ENCODE results near the gene SELENOV. TPM values are rescaled to one million over a fixed set of nuclear protein-coding genes. Genes with fewer than 3 reads are reported as not detected.

SELENOV gene
- total and polyA plus RNA-seq, 2 experiments from 2014 or later = 1.3 to 4.3 TPM

GRCh38 chr19:39508629-39509028, 6.3 kb upstream of the SELENOV start:
- Histone ChIP-seq H3K27me3 (peaks cover 15% of the 10 kb centered on the region), H3K4me1 (ENCODE audit: low read depth) (no peaks in the 10 kb centered on the region), H3K27ac (no peak overlapping the region), H3K36me3 (no peaks in the 10 kb centered on the region), H3K9me3 (ENCODE audit: low read depth) (no peaks in the 10 kb centered on the region), H3K4me3 (no peak overlapping the region)
- TF ChIP-seq CTCF (IDR thresholded peaks at IDR 0.05; ENCODE audit: low read depth, low read length) = no peak
- DNase-seq (ENCODE audit: low read depth in 1 of 2, low spot score in 1 of 2) = no peak

GRCh38 chr19:39509233-39509632, 5.7 kb upstream of the SELENOV start:
- Histone ChIP-seq H3K9me3 (ENCODE audit: low read depth) (no peaks in the 10 kb centered on the region), H3K36me3 (no peaks in the 10 kb centered on the region)

GRCh38 chr19:39512988-39513387, 2.0 kb upstream of the SELENOV start:
- peaks cover 24% of the 10 kb centered on the region for H3K27me3 ChIP-seq
- no peaks in the 10 kb centered on the region for H3K9me3 ChIP-seq (ENCODE audit: low read depth)
- DNase-seq (ENCODE audit: low read depth in 1 of 2, low spot score in 1 of 2) = peak in 1 of 2 donors; percentile 19

More at GRCh38 chr19:39509233-39509632, 5.7 kb upstream of the SELENOV start:
- DNase-seq (ENCODE audit: low read depth in 1 of 2, low spot score in 1 of 2) = no peak
- TF ChIP-seq CTCF (IDR thresholded peaks at IDR 0.05; ENCODE audit: low read depth, low read length) = no peak
- Histone ChIP-seq H3K27me3 (peaks cover 18% of the 10 kb centered on the region), H3K4me1 (ENCODE audit: low read depth) (no peaks in the 10 kb centered on the region), H3K4me3 (no peak overlapping the region), H3K27ac (no peak overlapping the region)

GRCh38 chr19:39515551-39516191, 732 bp downstream of the SELENOV start:
- no peaks in the 10 kb centered on the region for H3K4me1 ChIP-seq (ENCODE audit: low read depth)
- H3K36me3 ChIP-seq = no peaks in the 10 kb centered on the region
- no peak overlapping the region for H3K27ac ChIP-seq
- peaks cover 19% of the 10 kb centered on the region for H3K27me3 ChIP-seq
- no peak for TF ChIP-seq CTCF (IDR thresholded peaks at IDR 0.05; ENCODE audit: low read depth, low read length)
- H3K9me3 ChIP-seq (ENCODE audit: low read depth) = no peaks in the 10 kb centered on the region
- peak overlapping the region; percentile 58 for H3K4me3 ChIP-seq
- peak in 1 of 2 donors; percentile 42 for DNase-seq (ENCODE audit: low read depth in 1 of 2, low spot score in 1 of 2)

More at GRCh38 chr19:39512988-39513387, 2.0 kb upstream of the SELENOV start:
- Histone ChIP-seq H3K36me3 (no peaks in the 10 kb centered on the region), H3K27ac (no peak overlapping the region), H3K4me3 (no peak overlapping the region), H3K4me1 (ENCODE audit: low read depth) (no peaks in the 10 kb centered on the region)
- TF ChIP-seq CTCF (IDR thresholded peaks at IDR 0.05; ENCODE audit: low read depth, low read length) = no peak

- peak overlapping the region; percentile 58 for H3K4me3 ChIP-seq
- H3K27me3 ChIP-seq = peaks cover 19% of the 10 kb centered on the region
These were observed 1.3 kb downstream of the SELENOV start for GRCh38 chr19:39516270-39516669.

More at GRCh38 chr19:39516270-39516669, 1.3 kb downstream of the SELENOV start:
- Histone ChIP-seq H3K9me3 (ENCODE audit: low read depth) (no peaks in the 10 kb centered on the region), H3K4me1 (ENCODE audit: low read depth) (no peaks in the 10 kb centered on the region), H3K36me3 (no peaks in the 10 kb centered on the region), H3K27ac (no peak overlapping the region)
- TF ChIP-seq CTCF (IDR thresholded peaks at IDR 0.05; ENCODE audit: low read depth, low read length) = no peak
- DNase-seq (ENCODE audit: low read depth in 1 of 2, low spot score in 1 of 2) = no peak
